Prostate gland (tissue), 2 donors: Measurements from ENCODE around the gene RPTOR.

Experiments used
- POLR2AphosphoS5 ChIP-seq: sonication (generic); formaldehyde crosslinking; IDR thresholded peaks from one replicate; pipeline ENCODE4 v1.6.1; 2017; ENCODE audit warnings: antibody characterized with exemption
- TF ChIP-seq, protein P1 (sequence below), 4 experiments: fragments of 200-600 bp in 2 of 4; fragments of 450-650 bp in 2 of 4; sonication (generic) in 2 of 4; IDR thresholded peaks; 1 replicate in 3 of 4; 2 replicates in 1 of 4; pipeline ENCODE4 v1.5.1; 2016 to 2019; ENCODE audit warnings: antibody characterized with exemption in 4 of 4, mild to moderate bottlenecking in 2 of 4, moderate library complexity in 2 of 4

DNA sequence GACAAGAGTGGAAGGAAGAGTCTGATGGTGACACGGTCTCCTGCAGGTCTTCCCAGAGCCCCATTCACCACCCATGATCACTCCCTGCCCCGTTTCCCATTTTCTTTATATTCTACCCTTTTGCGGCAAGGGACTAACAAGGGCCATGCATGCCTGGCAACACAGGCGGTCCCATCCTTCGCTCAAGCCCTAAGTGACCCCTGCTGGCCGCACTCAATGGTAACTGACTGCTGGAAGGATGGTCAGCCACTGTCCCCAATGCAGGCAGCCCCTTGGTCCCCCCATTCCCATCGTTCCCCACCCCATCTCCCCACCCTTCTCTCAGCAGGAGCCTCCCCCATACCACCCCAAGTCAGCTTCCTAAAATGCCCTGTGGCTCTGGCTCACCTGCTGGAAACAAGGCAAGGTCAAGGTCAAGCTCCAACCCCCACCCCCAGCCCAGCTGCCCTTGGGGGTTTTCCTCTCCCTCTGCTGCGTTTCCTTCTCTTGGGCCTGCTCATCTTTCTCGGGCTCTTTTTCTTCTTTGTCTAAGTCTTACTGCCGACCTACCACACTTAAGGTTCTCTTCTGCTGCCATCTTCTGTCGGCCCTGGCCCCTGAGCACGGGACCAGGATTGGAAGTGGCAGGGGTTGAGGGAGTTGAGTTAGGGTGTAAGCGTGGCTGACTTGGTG is 116.0 kb downstream of the RPTOR start:
- TF ChIP-seq, protein P1, sequence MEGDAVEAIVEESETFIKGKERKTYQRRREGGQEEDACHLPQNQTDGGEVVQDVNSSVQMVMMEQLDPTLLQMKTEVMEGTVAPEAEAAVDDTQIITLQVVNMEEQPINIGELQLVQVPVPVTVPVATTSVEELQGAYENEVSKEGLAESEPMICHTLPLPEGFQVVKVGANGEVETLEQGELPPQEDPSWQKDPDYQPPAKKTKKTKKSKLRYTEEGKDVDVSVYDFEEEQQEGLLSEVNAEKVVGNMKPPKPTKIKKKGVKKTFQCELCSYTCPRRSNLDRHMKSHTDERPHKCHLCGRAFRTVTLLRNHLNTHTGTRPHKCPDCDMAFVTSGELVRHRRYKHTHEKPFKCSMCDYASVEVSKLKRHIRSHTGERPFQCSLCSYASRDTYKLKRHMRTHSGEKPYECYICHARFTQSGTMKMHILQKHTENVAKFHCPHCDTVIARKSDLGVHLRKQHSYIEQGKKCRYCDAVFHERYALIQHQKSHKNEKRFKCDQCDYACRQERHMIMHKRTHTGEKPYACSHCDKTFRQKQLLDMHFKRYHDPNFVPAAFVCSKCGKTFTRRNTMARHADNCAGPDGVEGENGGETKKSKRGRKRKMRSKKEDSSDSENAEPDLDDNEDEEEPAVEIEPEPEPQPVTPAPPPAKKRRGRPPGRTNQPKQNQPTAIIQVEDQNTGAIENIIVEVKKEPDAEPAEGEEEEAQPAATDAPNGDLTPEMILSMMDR (IDR thresholded peaks at IDR 0.05) = no peak
- TF ChIP-seq POLR2AphosphoS5 = no peak
